Activated T-cell treated with anti-CD3 and anti-CD28 coated beads for 1 hour (primary cell): ENCODE measurements around the gene KCNJ12.
"Not testable (repeated sequence)": the region's sequence is repeated elsewhere in the genome, so short reads cannot be mapped to it uniquely, and the experiment has no call there.

Source experiments
- DNase-seq: peaks from one replicate; pipeline ENCODE4 v3.0.0-alpha.2; 2020; ENCODE audit warnings: low read depth

The KCNJ12 gene

GRCh38 chr17:21387616-21388015 is 11.5 kb downstream of the KCNJ12 start:
- DNase-seq: no peak

GRCh38 chr17:21388066-21388465 is 11.9 kb downstream of the KCNJ12 start:
- no peak for DNase-seq

- no peak for DNase-seq
These were observed 12.8 kb downstream of the KCNJ12 start for GRCh38 chr17:21388944-21389343.

- no peak for DNase-seq
These were observed 13.2 kb downstream of the KCNJ12 start for GRCh38 chr17:21389394-21389793.

- DNase-seq: no peak
These were observed 14.1 kb downstream of the KCNJ12 start for GRCh38 chr17:21390294-21390693.

- no peak for DNase-seq
These were observed 16.1 kb downstream of the KCNJ12 start for GRCh38 chr17:21392266-21392665.

- DNase-seq: no peak
These were observed 18.1 kb downstream of the KCNJ12 start for GRCh38 chr17:21394265-21394664.

GRCh38 chr17:21395764-21396163 is 19.6 kb downstream of the KCNJ12 start:
- no peak for DNase-seq

GRCh38 chr17:21396237-21396636 is 20.1 kb downstream of the KCNJ12 start:
- no peak for DNase-seq

- no peak for DNase-seq
These were observed 21.4 kb downstream of the KCNJ12 start for GRCh38 chr17:21397341-21398190.

- DNase-seq: no peak
These were observed 23.5 kb downstream of the KCNJ12 start for GRCh38 chr17:21399474-21400186.

GRCh38 chr17:21400187-21400569 is 24.0 kb downstream of the KCNJ12 start:
- DNase-seq: not testable (repeated sequence)

- DNase-seq: no peak
These were observed 24.8 kb downstream of the KCNJ12 start for GRCh38 chr17:21400816-21401593.

- DNase-seq: not testable (repeated sequence)
These were observed 26.0 kb downstream of the KCNJ12 start for GRCh38 chr17:21402166-21402571.

GRCh38 chr17:21402926-21403325 is 26.8 kb downstream of the KCNJ12 start:
- not testable (repeated sequence) for DNase-seq

- DNase-seq: not testable (repeated sequence)
These were observed 27.9 kb downstream of the KCNJ12 start for GRCh38 chr17:21404106-21404505.

GRCh38 chr17:21404539-21404938 is 28.4 kb downstream of the KCNJ12 start:
- DNase-seq: not testable (repeated sequence)

- not testable (repeated sequence) for DNase-seq
These were observed 29.0 kb downstream of the KCNJ12 start for GRCh38 chr17:21404956-21405731.

GRCh38 chr17:21405904-21406400 is 29.8 kb downstream of the KCNJ12 start:
- not testable (repeated sequence) for DNase-seq

- not testable (repeated sequence) for DNase-seq
These were observed 30.7 kb downstream of the KCNJ12 start for GRCh38 chr17:21406616-21407404.

GRCh38 chr17:21407752-21408151 is 31.6 kb downstream of the KCNJ12 start:
- not testable (repeated sequence) for DNase-seq
